ENCODE measurements around the gene SP2.
"Not testable (repeated sequence)": the region's sequence is repeated elsewhere in the genome, so short reads cannot be mapped to it uniquely, and the experiment has no call there.

Gene SP2

GRCh38 chr17:47918991-47919390 lies 23.0 kb downstream of the SP2 start:
- no peak for DNase-seq (ENCODE audit: low spot score)

- not testable (repeated sequence) for DNase-seq (ENCODE audit: low spot score)
Observed at GRCh38 chr17:47919889-47920288, 23.9 kb downstream of the SP2 start.

GRCh38 chr17:47924785-47925677 lies 29.0 kb downstream of the SP2 start:
- no peak for DNase-seq (ENCODE audit: low spot score)

DNA sequence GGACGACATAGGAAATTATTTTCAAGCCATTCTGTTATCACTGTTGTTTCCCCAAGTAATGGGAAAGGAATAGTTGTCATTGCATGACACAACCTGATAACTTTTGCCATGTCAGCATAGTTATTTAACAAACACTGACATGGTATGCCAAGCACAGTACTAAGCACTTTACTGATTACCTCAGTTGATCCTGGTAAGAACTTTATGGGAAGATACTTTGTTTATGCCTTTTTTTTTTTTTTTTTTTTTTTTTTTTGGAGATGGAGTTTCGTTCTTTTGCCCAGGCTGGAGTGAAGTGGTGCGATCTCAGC lies 29.6 kb downstream of the SP2 start:
- no peak for DNase-seq (ENCODE audit: low spot score)

- no peak for DNase-seq (ENCODE audit: low spot score)
Observed at GRCh38 chr17:47927821-47928400, 31.9 kb downstream of the SP2 start.

DNA sequence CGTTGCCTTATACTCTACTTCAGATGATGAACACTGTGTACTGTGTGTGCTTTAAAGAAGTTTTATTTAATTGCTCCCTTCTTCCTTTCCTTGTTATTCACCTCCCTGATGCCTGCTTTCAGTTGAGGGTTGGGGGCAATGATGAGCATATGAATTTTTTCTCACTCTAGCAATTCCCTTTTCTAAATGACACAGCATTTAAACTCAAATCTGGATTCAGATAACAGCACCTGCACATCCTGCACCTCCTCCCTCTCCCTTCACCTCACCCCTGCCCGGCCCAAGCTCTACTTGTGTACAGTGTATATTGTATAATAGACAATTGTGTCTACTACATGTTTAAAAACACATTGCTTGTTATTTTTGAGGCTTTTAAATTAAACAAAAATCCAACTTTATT lies 32.4 kb downstream of the SP2 start:
- no peak for DNase-seq (ENCODE audit: low spot score)

GRCh38 chr17:47929218-47930000 lies 33.4 kb downstream of the SP2 start:
- no peak for DNase-seq (ENCODE audit: low spot score)

DNA sequence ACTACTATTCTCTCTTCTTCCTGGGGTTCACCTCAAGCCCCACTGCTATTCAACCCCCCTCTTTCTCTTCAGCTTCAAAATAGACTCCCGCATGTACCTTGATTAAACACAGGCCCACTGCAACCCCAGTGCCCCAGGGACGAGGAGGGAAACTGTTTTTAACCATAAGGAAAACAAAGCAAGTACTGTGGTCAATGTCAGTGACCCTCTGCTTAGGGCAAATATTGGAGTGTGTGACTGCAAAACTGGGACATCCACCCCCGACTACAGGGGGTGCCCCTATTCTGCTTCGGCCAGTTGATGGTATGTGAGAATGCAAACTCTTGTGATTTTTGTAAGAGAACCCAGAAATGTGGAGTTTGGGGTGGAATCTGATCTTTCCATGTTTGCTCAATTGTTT lies 35.8 kb downstream of the SP2 start:
- no peak for DNase-seq (ENCODE audit: low spot score)

- DNase-seq (ENCODE audit: low spot score), result no peak
Observed at GRCh38 chr17:47934856-47935255, 38.8 kb downstream of the SP2 start.

DNA sequence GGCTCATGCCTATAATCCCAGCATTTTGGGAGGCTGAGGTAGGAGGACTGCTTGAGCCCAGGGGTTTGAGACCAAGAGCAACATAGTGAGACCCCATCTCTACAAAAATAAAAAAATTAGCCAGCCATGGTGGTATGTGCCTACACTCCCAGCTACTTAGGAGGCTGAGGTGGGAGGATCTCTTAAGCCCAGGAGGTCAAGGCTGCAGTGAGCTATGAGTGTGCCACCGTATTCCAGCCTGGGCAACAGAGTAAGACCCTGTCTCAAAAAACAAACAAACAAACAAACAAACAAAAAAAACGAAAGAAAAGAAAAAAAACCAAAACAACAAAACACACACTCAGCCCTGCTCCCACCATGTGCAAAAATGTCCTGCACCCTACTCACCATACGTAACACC lies 39.4 kb downstream of the SP2 start:
- DNase-seq (ENCODE audit: low spot score), result not testable (repeated sequence)

DNA sequence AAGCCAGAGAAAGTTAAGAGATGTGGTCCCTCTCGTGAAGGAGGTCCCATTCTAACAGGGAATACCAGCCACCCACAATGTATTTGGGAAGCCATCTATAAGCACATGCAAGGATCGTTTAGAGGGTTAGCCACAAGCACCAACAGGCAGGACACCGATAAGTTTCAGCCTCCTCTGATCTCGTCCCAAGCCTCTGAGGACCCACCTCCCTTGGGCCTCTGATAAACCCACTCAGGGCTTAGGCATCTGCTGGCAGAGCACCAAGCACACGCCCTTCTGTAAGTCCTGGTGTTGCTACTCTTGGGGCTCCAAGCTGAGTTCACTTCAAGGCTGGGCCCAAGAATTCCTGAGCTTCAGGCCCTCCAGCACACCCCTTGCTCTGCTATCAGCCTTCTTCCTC lies 39.9 kb downstream of the SP2 start:
- DNase-seq (ENCODE audit: low spot score), result peak; percentile 69

- no peak for DNase-seq (ENCODE audit: low spot score)
Observed at GRCh38 chr17:47937941-47938340, 41.9 kb downstream of the SP2 start.

GRCh38 chr17:47941246-47942095 lies 45.4 kb downstream of the SP2 start, which contains the start of gene PNPO:
Gene PNPO (plus strand): TSS chr17:47941571. CDS start chr17:47941676, 105 bp downstream.
- DNase-seq (ENCODE audit: low spot score), result peak; percentile 98

DNA sequence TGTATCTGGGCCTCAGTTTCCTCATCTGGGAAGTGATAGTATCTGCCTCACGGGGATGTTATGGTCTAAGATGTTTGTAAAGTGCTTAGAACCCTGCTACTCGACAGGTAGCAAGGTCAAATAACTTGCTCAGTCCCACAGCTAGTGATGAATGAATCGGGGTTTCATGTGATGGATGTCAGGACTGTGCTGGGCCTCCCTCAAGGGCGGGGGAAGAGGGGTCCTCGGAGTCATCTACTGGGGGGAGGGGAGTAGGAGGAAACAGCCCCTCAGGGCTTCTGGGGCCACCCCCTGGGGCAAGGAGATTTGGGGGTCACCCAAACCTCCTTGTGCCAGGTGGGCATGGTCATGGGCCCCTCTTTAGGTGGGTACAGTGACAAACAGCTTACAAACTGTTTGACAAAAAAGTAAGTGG lies 46.1 kb downstream of the SP2 start:
- DNase-seq (ENCODE audit: low spot score), result no peak

DNA sequence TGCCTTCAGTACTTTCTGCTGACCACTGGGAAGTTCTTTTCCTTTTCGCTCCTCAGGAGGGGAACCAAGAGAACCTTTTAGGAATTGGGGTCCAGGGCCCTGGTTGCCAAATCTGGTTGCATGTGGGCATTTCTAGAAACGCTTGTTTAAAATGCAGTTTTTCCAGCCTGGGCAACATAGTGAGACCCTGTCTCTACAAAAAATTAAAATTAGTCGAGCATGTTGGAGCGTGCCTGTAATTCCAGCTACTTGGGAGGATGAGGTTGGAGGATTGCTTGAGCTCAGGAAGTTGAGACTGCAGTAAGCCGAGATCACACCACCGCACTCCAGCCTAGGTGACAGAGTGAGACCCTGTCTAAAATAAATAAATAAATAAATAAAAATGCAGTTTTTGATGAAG lies 46.5 kb downstream of the SP2 start:
- no peak for DNase-seq (ENCODE audit: low spot score)

DNA sequence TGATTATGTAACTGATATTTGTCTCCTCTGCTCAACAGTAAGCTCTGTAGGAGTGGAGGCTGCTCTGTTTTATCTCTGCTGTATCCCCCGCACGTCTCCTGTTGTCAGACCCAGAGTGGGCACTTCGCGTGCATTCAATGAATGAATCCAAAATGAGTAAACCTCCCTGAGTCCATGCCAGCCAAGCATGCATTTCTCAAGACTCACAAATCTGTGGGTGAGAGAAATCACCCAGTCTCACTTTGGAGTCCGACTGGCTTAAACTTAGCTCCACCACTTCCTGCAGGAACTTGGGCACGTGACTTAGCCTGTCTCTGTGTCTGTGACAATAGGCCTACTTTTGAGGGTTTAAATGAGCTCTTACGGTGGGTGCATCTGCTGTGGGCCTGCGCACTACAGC lies 49.0 kb downstream of the SP2 start:
- no peak for DNase-seq (ENCODE audit: low spot score)

DNA sequence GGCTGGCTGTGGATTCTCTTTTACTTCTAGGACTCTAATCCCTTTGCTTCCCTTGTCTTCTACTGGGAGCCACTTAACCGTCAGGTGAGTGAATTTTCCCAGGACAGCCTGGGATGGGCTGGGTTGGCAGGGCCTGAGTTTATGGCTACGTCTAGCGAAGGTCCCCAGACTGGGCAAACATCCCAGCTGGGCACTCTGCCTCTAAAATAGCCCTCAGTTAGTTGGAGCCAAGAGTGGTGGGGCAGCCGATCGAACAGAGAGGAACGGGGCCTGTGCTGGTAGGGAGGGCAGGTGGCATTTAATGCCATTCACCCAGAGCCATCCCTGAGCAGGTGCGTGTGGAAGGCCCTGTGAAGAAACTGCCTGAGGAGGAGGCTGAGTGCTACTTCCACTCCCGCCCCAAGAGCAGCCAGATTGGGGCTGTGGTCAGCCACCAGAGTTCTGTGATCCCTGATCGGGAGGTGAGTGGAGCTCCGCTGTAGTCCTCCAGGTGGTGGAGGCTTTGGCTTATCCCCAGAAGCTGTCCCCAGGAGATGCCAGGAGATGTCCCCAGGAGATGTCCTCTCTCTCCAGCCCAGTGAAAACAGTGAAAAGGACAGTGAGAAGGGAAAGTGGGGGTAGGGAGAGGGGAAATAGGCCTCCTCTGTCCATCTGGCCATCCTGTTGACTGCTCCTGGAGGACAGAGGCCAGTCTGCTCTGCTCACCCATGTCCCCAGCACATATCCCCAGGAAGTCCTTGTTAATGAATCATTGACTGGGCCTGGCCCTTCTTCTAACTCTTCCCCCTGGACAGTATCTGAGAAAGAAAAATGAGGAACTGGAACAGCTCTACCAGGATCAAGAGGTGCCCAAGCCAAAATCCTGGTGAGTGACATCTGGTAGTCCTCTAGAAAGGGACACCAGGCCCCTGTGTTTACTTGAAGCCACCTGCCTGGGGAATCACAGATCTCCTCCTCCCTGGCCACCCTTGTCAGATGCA lies 49.8 kb downstream of the SP2 start:
- no peak for DNase-seq (ENCODE audit: low spot score)

GRCh38 chr17:47946516-47946915 lies 50.5 kb downstream of the SP2 start:
- no peak for DNase-seq (ENCODE audit: low spot score)

- peak; percentile 88 for DNase-seq (ENCODE audit: low spot score)
Observed at GRCh38 chr17:47946929-47947397, 50.9 kb downstream of the SP2 start.

DNA sequence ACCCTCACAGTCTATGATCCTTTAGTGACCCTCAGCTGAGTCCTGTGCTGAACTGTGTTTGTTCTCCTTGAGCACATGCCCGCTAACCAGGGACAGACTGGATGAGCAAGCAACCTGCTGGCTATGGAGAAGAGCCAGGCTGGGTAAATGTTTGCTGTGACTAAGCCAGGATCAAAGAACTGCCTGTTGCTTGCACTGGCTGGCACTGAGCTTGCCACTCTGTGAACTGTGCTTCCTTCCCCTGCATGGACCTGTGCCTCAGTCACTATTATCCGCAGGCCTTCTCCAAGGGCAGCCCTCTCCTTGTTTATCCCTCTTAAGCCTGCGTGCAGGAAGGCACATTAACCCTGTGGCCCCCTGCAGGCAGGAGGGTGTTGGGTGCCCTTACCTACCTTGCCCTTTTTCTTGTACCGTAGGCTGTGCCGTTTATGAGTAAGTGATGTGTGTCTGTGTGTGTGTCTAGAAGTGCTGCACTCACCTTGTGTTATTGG lies 52.7 kb downstream of the SP2 start:
- DNase-seq (ENCODE audit: low spot score), result no peak
